GM23338 (cell line): ENCODE data around the gene RABGAP1L. TPM values are rescaled to one million over a fixed set of nuclear protein-coding genes. Genes with fewer than 3 reads are reported as not detected.

Experiments used
- ATAC-seq: fragments of 200-7000 bp; cut with Tn5 transposase; 3 replicates; pipeline ENCODE4 v1.9.1; 2020
- DNase-seq: peaks from one replicate; pipeline ENCODE4 v3.0.0-alpha.2; 2015; ENCODE audit warnings: low spot score
- H2AFZ ChIP-seq: fragments of 200-600 bp; sonication (generic); 2 replicates; pipeline ENCODE4 v1.8.0; 2016; ENCODE audit warnings: antibody characterized with exemption, mild to moderate bottlenecking, moderate library complexity
- H3F3A ChIP-seq: fragments of 200-600 bp; sonication (generic); replicated peaks from 2 replicates; pipeline ENCODE4 v1.8.0; 2017; ENCODE audit warnings: antibody characterized with exemption, mixed run types, low read depth
- H3K27ac ChIP-seq: fragments of 200-600 bp; sonication (generic); 2 replicates; pipeline ENCODE4 v1.6.1; 2016; ENCODE audit warnings: low read depth
- H3K27me3 ChIP-seq: fragments of 200-600 bp; sonication (generic); 2 replicates; pipeline ENCODE4 v1.8.0; 2016; ENCODE audit warnings: mild to moderate bottlenecking, mixed run types, moderate library complexity; ENCODE audit not compliant: insufficient read depth
- H3K36me3 ChIP-seq: fragments of 200-600 bp; sonication (generic); 2 replicates; pipeline ENCODE4 v1.8.0; 2016; ENCODE audit warnings: mild to moderate bottlenecking; ENCODE audit not compliant: insufficient read depth
- H3K4me1 ChIP-seq: fragments of 200-600 bp; sonication (generic); 2 replicates; pipeline ENCODE4 v1.8.0; 2016; ENCODE audit warnings: mild to moderate bottlenecking, moderate library complexity; ENCODE audit not compliant: insufficient read depth
- H3K4me2 ChIP-seq: fragments of 200-600 bp; sonication (generic); 2 replicates; pipeline ENCODE4 v1.7.1; 2017; ENCODE audit warnings: mixed run types
- H3K4me3 ChIP-seq: fragments of 200-600 bp; sonication (generic); 2 replicates; pipeline ENCODE4 v1.6.1; 2016; ENCODE audit warnings: mixed run types
- H3K79me2 ChIP-seq: fragments of 200-600 bp; sonication (generic); replicated peaks from 2 replicates; pipeline ENCODE4 v1.8.0; 2017; ENCODE audit warnings: mild to moderate bottlenecking; ENCODE audit not compliant: insufficient read depth
- H3K9me2 ChIP-seq: fragments of 200-600 bp; sonication (generic); 2 replicates; pipeline ENCODE4 v1.8.0; 2017; ENCODE audit not compliant: insufficient read depth
- H4K20me1 ChIP-seq: fragments of 200-600 bp; sonication (generic); replicated peaks from 2 replicates; pipeline ENCODE4 v1.8.0; 2017; ENCODE audit warnings: mild to moderate bottlenecking; ENCODE audit not compliant: insufficient read depth
- H3K27ac Mint-ChIP-seq: 2 replicates; pipeline ENCODE4 v1.8.0; 2020; ENCODE audit warnings: inconsistent platforms, mild to moderate bottlenecking, moderate library complexity, mixed read lengths
- H3K27me3 Mint-ChIP-seq: 3 replicates; pipeline ENCODE4 v1.8.0; 2022; ENCODE audit warnings: low read depth, mild to moderate bottlenecking, moderate library complexity, mixed read lengths, inconsistent platforms; ENCODE audit not compliant: insufficient read depth, poor library complexity
- H3K36me3 Mint-ChIP-seq: 3 replicates; pipeline ENCODE4 v1.8.0; 2021; ENCODE audit warnings: low read depth, mild to moderate bottlenecking, inconsistent platforms, moderate library complexity, mixed read lengths
- H3K4me1 Mint-ChIP-seq: 3 replicates; pipeline ENCODE4 v1.8.0; 2020; ENCODE audit warnings: mild to moderate bottlenecking, inconsistent platforms, mixed read lengths
- H3K4me3 Mint-ChIP-seq: 3 replicates; pipeline ENCODE4 v1.8.0; 2021; ENCODE audit warnings: moderate library complexity, mild to moderate bottlenecking, inconsistent platforms, mixed read lengths
- H3K9me3 Mint-ChIP-seq: 3 replicates; pipeline ENCODE4 v1.8.0; 2020; ENCODE audit warnings: moderate library complexity, mild to moderate bottlenecking, inconsistent platforms, mixed read lengths
- CREB1 ChIP-seq: fragments of 250-450 bp; sonication (Bioruptor Pico); IDR thresholded peaks from 2 replicates; pipeline ENCODE4 v1.5.0; 2020; ENCODE audit warnings: low read depth, mild to moderate bottlenecking, moderate library complexity
- ETS1 ChIP-seq: IDR thresholded peaks from 2 replicates; pipeline ENCODE4 v1.6.1; 2016; ENCODE audit warnings: antibody characterized with exemption
- EZH2 ChIP-seq: fragments of 200-600 bp; sonication (generic); IDR thresholded peaks from one replicate; pipeline ENCODE4 v1.8.0; 2017; ENCODE audit warnings: antibody characterized with exemption, mild to moderate bottlenecking, low read depth; ENCODE audit not compliant: unreplicated experiment
- JUNB ChIP-seq: IDR thresholded peaks from one replicate; pipeline ENCODE4 v1.6.1; 2016; ENCODE audit warnings: antibody characterized with exemption; ENCODE audit not compliant: unreplicated experiment
- NANOG ChIP-seq: IDR thresholded peaks from 2 replicates; pipeline ENCODE4 v1.6.1; 2016; ENCODE audit warnings: antibody characterized with exemption, borderline replicate concordance
- ZNF462 ChIP-seq: fragments of 250-450 bp; sonication (Bioruptor Pico); IDR thresholded peaks from 2 replicates; pipeline ENCODE4 v1.5.0; 2020; ENCODE audit warnings: mild to moderate bottlenecking, moderate library complexity
- polyA plus RNA-seq: library from polyadenylated mRNA; unstranded; fragments of >200 nt; fragmentation: Nextera tagmentation; extraction: Ambion mirVana; gene quantifications from 2 replicates; pipeline ENCODE4 v1.2.1, GENCODE V29; 2016
- total RNA-seq: library from RNA; depleted of rRNA; stranded (reverse); fragments of >200 nt; shearing (Covaris generic); gene quantifications from 2 replicates; pipeline ENCODE4 v1.2.3, GENCODE V29; 2014

Gene RABGAP1L
- total and polyA plus RNA-seq, 2 experiments from 2014 or later = 83.2 to 136 TPM

GRCh38 chr1:174794861-174795260 is 635.5 kb downstream of the RABGAP1L start (continued):
- TF ChIP-seq ETS1 = no peak

GRCh38 chr1:174795806-174796205 is 636.5 kb downstream of the RABGAP1L start:
- no peaks in the 10 kb centered on the region for H3K36me3 Mint-ChIP-seq
- no peak overlapping the region for H3K27ac Mint-ChIP-seq
- H3F3A ChIP-seq = no peaks in the 10 kb centered on the region
- no peak for TF ChIP-seq EZH2
- TF ChIP-seq JUNB = no peak
- no peak for TF ChIP-seq CREB1 (CRISPR knock-in tag)
- no peak for TF ChIP-seq NANOG
- no peak for TF ChIP-seq ZNF462
- no peaks in the 10 kb centered on the region for H3K79me2 ChIP-seq
- peaks cover 24% of the 10 kb centered on the region for H3K4me1 ChIP-seq
- H3K9me2 ChIP-seq = no peaks in the 10 kb centered on the region
- no peaks in the 10 kb centered on the region for H3K9me3 Mint-ChIP-seq
- no peak overlapping the region for H3K4me2 ChIP-seq
- H3K27me3 Mint-ChIP-seq = no peaks in the 10 kb centered on the region
- H3K27ac ChIP-seq = no peak overlapping the region
- ATAC-seq (no peak), DNase-seq (no peak)
- H3K4me3 ChIP-seq = no peak overlapping the region
- H4K20me1 ChIP-seq = no peaks in the 10 kb centered on the region
- peaks cover 17% of the 10 kb centered on the region; the same call in 2 of the 3 replicates for H3K4me1 Mint-ChIP-seq
- H3K4me3 Mint-ChIP-seq = no peak overlapping the region
- H3K36me3 ChIP-seq = no peaks in the 10 kb centered on the region
- H2AFZ ChIP-seq = no peak overlapping the region
- H3K27me3 ChIP-seq = no peaks in the 10 kb centered on the region
